NCI-H2227 treated with DMSO at 0.1 percent for 48 hours (cell line): ENCODE results near the gene MXRA8.
"Not testable (repeated sequence)": the region's sequence is repeated elsewhere in the genome, so short reads cannot be mapped to it uniquely, and the experiment has no call there.

Experiments used
- DNase-seq: peaks from one replicate; lab custom pipeline; 2025; lab: John Stamatoyannopoulos, UW

Gene MXRA8

GRCh38 chr1:1320666-1321448, 37.5 kb downstream of the MXRA8 start:
- DNase-seq, result no peak

DNA sequence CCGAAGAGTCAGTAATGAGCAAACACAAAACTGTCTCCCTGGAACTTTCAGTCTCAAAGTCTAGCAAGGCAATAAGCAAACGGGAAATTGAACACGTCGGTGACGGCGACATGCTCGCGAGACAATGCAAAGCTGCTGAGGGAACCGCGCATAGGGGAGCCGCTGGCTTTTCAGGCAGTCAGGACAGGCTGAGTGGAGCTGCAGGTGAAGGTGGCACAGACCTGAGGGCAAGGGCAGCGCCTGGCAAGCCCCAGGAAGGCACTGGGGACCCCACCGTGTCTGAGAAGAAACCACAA, 38.8 kb downstream of the MXRA8 start:
- no peak for DNase-seq

GRCh38 chr1:1318777-1319645, 39.3 kb downstream of the MXRA8 start:
- no peak for DNase-seq

DNA sequence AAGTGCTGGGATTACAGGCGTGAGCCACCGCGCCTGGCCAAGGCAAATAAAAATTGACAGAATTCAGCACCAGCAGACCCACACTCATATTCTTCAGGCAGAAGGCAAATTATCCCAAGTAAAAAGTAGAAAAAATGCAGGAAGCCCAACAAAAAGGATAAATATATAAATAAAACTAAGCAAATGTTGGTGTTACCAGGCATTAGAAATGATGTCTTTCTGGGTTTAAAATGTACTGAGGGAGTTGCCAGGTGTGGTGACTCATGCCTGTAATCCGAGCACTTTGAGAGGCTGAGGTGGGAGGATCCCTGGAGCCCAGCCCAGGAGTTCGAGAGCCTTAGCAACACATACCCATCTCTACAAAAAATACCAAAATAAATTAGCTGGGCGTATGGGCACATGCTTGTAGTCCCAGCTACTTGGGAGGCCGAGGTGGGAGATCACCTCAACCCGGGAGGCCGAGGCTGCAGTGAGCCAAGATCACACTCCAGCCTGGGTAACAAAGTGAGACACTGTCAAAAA, 40.2 kb downstream of the MXRA8 start:
- DNase-seq, result no peak

- no peak for DNase-seq
Measured at GRCh38 chr1:1317420-1317819, 40.9 kb downstream of the MXRA8 start.

DNA sequence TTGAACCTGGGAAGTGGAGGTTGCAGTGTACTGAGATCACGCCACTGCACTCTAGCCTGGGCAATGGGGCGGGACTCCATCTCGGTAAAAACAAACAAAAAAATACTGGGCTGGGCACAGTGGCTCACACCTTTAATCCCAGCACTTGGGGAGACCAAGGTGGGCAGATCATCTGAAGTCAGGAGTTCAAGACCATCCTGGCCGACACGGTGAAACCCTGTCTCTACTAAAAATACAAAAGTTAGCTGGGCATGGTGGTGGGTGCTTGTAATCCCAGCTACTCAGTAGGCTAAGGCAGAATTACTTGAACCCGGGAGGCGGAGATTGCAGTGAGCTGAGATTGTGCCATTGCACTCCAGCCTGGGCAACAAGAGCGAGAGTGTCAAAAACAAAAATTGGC, 42.2 kb downstream of the MXRA8 start:
- not testable (repeated sequence) for DNase-seq

DNA sequence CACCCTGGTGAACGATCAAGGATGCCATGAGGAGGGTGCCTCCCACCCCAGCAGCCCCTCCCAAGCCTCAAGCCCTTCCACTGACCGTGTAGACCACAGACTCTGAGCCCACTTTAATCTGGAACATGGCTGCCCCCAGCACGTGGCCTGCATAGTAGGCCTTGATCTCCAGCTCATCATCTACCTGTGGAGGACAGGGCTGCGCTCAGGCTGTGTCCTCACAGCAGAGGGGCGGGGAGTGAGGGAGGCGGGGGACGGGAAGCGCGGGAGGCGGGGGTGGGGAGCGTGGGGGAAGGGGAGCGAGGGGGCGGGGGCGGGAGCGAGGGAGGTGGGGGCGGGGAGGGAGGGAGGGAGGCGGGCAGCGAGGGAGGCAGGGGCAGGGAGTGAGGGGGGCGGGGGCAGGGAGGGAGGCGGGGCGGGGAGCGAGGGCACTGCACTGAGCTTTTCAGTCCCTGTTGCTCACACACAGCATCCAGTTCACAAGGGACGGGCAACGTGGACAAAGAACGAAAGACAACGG, 42.9 kb downstream of the MXRA8 start:
- peak; percentile 67 for DNase-seq

- DNase-seq, result no peak
Measured at GRCh38 chr1:1314678-1315335, 43.5 kb downstream of the MXRA8 start.

- DNase-seq, result no peak
Measured at GRCh38 chr1:1314237-1314586, 44.1 kb downstream of the MXRA8 start.

DNA sequence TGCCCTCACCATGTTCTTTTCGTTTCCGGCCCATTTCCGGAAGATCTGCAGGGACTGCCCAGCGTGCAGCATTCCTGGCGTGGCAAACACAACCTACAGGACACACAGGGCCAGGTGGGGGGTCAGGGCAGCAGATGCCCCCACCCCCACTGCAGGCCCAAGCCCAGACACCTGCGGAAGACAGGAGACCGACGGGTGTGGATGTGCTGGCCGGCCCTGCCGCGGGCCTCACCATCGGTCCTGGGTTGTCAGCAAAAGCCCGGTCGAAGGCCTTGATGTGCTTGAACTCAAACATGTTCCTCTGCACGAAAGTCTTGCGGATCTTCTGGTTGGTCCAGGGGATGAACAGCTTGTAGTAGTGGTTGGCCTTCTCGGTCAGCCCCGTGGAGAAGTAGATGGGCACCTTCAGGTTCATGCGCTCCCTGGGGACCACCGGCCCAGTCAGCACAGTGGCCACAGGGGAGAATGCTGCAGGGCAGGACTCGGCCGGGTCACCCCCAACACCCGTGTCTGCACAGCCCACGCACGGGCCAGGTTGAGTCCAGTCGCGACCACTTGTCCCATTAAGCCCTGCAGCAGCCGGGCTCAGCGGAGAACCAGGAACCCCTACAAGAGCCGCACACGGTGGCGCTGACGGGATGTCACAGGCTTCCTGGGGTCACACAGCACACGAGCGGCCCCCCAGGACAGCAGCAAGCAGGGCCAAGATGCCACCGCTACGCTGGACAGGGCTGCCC, 44.7 kb downstream of the MXRA8 start:
- no peak for DNase-seq

DNA sequence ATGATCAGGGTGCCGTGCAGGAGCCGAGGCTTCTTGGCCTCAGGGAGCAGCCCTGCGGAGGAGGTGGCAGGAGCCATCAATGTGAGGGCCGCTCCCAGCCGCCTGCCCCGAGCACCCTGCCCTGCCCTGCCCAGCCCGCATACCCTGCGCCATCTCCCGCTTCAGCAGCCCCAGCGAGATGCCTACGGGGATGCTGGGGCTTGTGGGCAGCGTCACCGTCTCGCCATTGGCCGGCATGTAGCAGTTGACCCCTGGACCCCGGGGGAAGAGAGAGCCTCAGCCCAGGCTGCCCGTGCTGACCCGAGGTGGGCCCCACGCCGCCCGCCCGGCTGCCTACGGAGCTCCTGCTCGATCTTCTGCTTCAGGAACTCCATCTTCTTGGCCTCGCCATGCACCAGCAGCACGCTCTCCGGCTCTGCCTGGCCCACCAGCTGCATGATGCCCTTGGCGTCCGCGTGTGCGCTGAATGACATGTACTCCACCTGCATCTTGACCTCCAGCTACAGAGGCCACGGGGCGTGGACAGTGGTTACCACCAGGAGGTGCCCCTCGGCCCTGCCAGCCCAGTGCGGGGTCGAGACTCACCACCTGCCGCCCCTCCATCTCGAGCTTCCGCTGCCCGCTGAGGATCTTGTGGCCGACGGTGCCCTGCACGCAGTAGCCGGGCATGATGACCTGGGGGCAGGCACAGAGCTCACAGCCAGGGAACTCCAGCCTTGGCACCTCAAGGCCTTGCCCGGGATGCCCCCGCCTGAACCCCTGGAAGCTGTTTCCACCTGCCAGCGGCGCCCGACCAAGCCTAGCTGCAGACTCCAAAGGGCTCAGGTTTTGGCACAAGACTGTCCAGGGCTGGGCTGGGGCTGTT, 45.7 kb downstream of the MXRA8 start:
- DNase-seq, result no peak

- DNase-seq, result no peak
Measured at GRCh38 chr1:1311107-1312104, 46.9 kb downstream of the MXRA8 start.

DNA sequence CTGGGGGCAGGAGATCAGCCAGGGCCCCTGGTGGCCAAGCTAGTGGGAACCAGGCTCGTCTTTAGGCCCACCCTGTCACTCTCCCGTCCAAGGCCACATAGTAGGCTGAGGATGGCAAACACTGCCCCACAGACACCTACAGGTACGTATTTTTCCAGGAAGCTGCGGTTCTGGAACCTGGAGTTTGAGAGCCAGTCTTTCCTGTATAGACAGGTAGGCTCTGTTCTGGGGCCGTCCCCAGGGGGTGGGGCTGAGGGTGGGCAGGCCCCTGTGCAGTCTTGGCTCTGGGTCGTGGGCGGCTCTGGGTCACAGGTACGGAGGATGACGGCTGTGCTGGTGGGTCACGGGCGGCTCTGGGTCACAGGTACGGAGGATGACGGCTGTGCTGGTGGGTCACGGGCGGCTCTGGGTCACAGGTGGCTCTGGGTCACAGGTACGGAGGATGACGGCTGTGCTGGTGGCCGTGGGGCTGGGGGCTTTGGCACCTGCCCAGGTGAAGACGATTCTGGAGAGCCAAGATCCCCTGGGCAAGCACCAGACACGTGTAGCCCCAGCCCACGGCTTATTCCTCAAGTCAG, 47.8 kb downstream of the MXRA8 start:
- no peak for DNase-seq

GRCh38 chr1:1310109-1310385, 48.3 kb downstream of the MXRA8 start:
- no peak for DNase-seq

DNA sequence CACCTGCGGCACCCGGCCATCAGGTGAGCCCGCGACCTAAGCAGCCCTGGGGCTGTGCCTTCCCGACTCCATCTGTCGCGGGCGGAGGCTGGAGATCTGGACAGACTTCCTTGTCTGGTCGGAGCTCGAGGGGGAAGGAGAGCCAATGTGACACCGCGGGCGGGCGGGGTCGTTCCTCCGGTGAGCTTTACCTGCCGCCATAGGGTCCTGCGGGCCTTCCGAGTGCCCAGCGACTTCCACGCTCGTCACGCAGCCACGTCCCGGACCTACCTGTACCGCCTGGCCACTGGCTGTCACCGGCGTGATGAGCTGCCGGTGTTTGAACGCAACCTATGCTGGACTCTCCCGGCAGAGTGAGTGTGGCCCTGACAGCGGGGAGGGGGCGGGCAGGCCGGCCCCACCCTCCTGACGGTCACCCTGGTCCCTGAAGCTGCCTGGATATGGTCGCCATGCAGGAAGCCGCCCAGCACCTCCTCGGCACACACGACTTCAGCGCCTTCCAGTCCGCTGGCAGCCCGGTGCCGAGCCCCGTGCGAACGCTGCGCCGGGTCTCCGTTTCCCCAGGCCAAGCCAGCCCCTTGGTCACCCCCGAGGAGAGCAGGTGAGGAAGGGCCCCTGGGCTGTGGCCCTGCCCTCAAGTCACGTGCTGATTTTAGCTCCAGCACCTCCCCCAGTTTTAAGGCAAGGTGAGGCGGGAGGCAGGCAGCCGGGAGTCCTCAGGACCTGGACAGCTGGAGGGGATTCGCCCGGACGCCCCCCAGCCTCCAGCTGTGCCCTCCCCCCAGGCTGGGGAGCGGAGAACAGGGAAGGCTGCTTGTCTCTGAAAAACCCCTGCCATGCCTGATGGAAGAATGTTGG, 48.9 kb downstream of the MXRA8 start:
- no peak for DNase-seq

GRCh38 chr1:1308756-1309250, 49.6 kb downstream of the MXRA8 start:
- DNase-seq, result no peak

- peak; percentile 86 for DNase-seq
Measured at GRCh38 chr1:1307923-1308755, 50.2 kb downstream of the MXRA8 start, which contains the start of the genes ACAP3 and PUSL1. Gene ACAP3, minus strand, starts transcription at chr1:1307930. Its CDS starts 115 bp downstream, at chr1:1307815. Gene PUSL1, plus strand, starts transcription at chr1:1308597. Its CDS starts 47 bp downstream, at chr1:1308644.
